GM12878 (cell line): ENCODE results near the gene IFNAR1. TPM values are rescaled to one million over a fixed set of nuclear protein-coding genes. Genes with fewer than 3 reads are reported as not detected.

Experiments
- ATAC-seq: fragments of 200-7000 bp; cut with Tn5 transposase; 3 replicates; pipeline ENCODE4 v1.9.1; 2020; ENCODE audit warnings: mild to moderate bottlenecking, moderate library complexity
- BruUV-seq: library from RNA; stranded (reverse); fragments of 400-500 nt; replicated peaks from 2 replicates; lab custom pipeline; 2021; lab: Mats Ljungman, UMichigan
- CTCF ChIA-PET: fragments of 300-600 bp; sonication (Branson Sonifier 250); formaldehyde crosslinking; extraction: SDS; loops from one replicate; lab custom pipeline; 2021; ENCODE audit warnings: inconsistent platforms; lab: Yijun Ruan, JAX
- POLR2A ChIA-PET: fragments of 350-600 bp; formaldehyde crosslinking; extraction: SDS; loops from one replicate; lab custom pipeline; 2021; ENCODE audit warnings: inconsistent platforms; lab: Charles Lee
- RAD21 ChIA-PET: fragments of 300-600 bp; sonication (Branson Sonifier 250); formaldehyde crosslinking; loops from one replicate; lab custom pipeline; 2023; ENCODE audit warnings: antibody characterized with exemption; ENCODE audit not compliant: unreplicated experiment; lab: Charles Lee
- SMC1A ChIA-PET: fragments of 300-600 bp; sonication (Branson Sonifier 250); formaldehyde crosslinking; loops from one replicate; lab custom pipeline; 2023; ENCODE audit not compliant: unreplicated experiment, uncharacterized antibody; lab: Charles Lee
- DNase-seq: peaks from one replicate; pipeline ENCODE4 v3.0.0-alpha.2; 2011; ENCODE audit warnings: low read depth, low spot score
- FAIRE-seq: peaks from 3 replicates; lab custom pipeline; 2011; peaks lifted over from hg19 to GRCh38; lab: Jason Lieb, UNC
- H2AFZ ChIP-seq: 2 replicates; pipeline ENCODE4 v1.6.0; 2011; ENCODE audit warnings: low read depth, low read length, control low read depth; ENCODE audit not compliant: control insufficient read depth
- H3K27ac ChIP-seq: 2 replicates; pipeline ENCODE4 v1.5.1; 2011; ENCODE audit warnings: control low read depth; ENCODE audit not compliant: control insufficient read depth, insufficient read depth
- H3K27me3 ChIP-seq, 2 experiments: replicated peaks in 1 of 2; 2 replicates each; pipeline versions ENCODE4 v1.6.0 to v1.6.1; 2011; ENCODE audit warnings: low read length in 1 of 2; ENCODE audit not compliant: control insufficient read depth in 2 of 2, insufficient read depth in 2 of 2
- H3K36me3 ChIP-seq, 2 experiments: 2 replicates each; pipeline ENCODE4 v1.5.1; 2011; ENCODE audit warnings: low read length in 1 of 2; ENCODE audit not compliant: control insufficient read depth in 2 of 2, insufficient read depth in 2 of 2
- H3K4me1 ChIP-seq: 2 replicates; pipeline ENCODE4 v1.6.1; 2011; ENCODE audit warnings: mild to moderate bottlenecking, low read length, moderate library complexity, mixed read lengths; ENCODE audit not compliant: control insufficient read depth, insufficient read depth
- H3K4me2 ChIP-seq: 2 replicates; pipeline ENCODE4 v1.6.0; 2011; ENCODE audit warnings: control low read depth; ENCODE audit not compliant: control insufficient read depth, insufficient read depth
- H3K4me3 ChIP-seq: fragments of 200-600 bp; sonication (generic); 2 replicates; pipeline ENCODE4 v1.5.1; 2016
- H3K79me2 ChIP-seq: 2 replicates; pipeline ENCODE4 v1.6.0; 2011; ENCODE audit warnings: low read length; ENCODE audit not compliant: control insufficient read depth, insufficient read depth
- H3K9ac ChIP-seq: 2 replicates; pipeline ENCODE4 v1.8.0; 2011; ENCODE audit warnings: low read length, control low read depth, mixed read lengths; ENCODE audit not compliant: control insufficient read depth, insufficient read depth
- H3K9me3 ChIP-seq: replicated peaks from 3 replicates; pipeline ENCODE4 v1.5.1; 2011; ENCODE audit warnings: mild to moderate bottlenecking, low read length; ENCODE audit not compliant: control insufficient read depth, insufficient read depth
- H4K20me1 ChIP-seq: 2 replicates; pipeline ENCODE4 v1.6.0; 2011; ENCODE audit not compliant: control insufficient read depth, insufficient read depth
- BMI1 ChIP-seq: fragments of 450-650 bp; IDR thresholded peaks from 2 replicates; pipeline ENCODE4 v1.6.1; 2016; ENCODE audit warnings: mild to moderate bottlenecking, moderate library complexity, borderline replicate concordance
- CEBPB ChIP-seq, 2 experiments: fragments of 150-350 bp in 1 of 2; IDR thresholded peaks; 2 replicates each; pipeline ENCODE4 v1.6.1; 2012 to 2014; ENCODE audit warnings: low read depth in 2 of 2, low read length in 2 of 2, borderline replicate concordance in 1 of 2, inconsistent platforms in 1 of 2
- HDGF ChIP-seq: fragments of 450-650 bp; IDR thresholded peaks from 2 replicates; pipeline ENCODE4 v1.6.1; 2016; ENCODE audit warnings: antibody characterized with exemption
- JUND ChIP-seq: IDR thresholded peaks from 2 replicates; pipeline ENCODE4 v1.6.1; 2012; ENCODE audit warnings: low read depth, mild to moderate bottlenecking, low read length, improper control_type of control experiment, moderate library complexity
- KAT2A ChIP-seq: conservative IDR thresholded peaks from 2 replicates; pipeline ENCODE4 v1.6.1; 2011; ENCODE audit warnings: low read depth, low read length; ENCODE audit not compliant: control insufficient read depth
- KDM1A ChIP-seq: fragments of 200-600 bp; sonication (generic); IDR thresholded peaks from 2 replicates; pipeline ENCODE4 v1.6.1; 2016; ENCODE audit warnings: borderline replicate concordance
- KLF5 ChIP-seq: fragments of 450-650 bp; IDR thresholded peaks from 2 replicates; pipeline ENCODE4 v1.6.1; 2014; ENCODE audit warnings: mild to moderate bottlenecking; ENCODE audit not compliant: partially characterized antibody
- NFIC ChIP-seq: IDR thresholded peaks from 2 replicates; pipeline ENCODE4 v1.6.1; 2012; ENCODE audit warnings: low read depth, mild to moderate bottlenecking, inconsistent platforms, low read length, moderate library complexity
- POLR2A ChIP-seq: IDR thresholded peaks from 2 replicates; pipeline ENCODE4 v1.6.1; 2011; ENCODE audit warnings: low read depth, mild to moderate bottlenecking, low read length
- POLR2AphosphoS5 ChIP-seq: IDR thresholded peaks from 2 replicates; pipeline ENCODE4 v1.6.1; 2011; ENCODE audit warnings: mild to moderate bottlenecking, low read length, inconsistent platforms
- SIN3A ChIP-seq: IDR thresholded peaks from 2 replicates; pipeline ENCODE4 v1.6.1; 2012; ENCODE audit warnings: low read depth, low read length, improper control_type of control experiment
- SMAD5 ChIP-seq: IDR thresholded peaks from 2 replicates; pipeline ENCODE4 v1.6.1; 2016; ENCODE audit warnings: antibody characterized with exemption, low read depth
- SREBF2 ChIP-seq: IDR thresholded peaks from 2 replicates; pipeline ENCODE4 v1.6.1; 2012; ENCODE audit warnings: mild to moderate bottlenecking, low read length
- STAT3 ChIP-seq: IDR thresholded peaks from 2 replicates; pipeline ENCODE4 v1.6.1; 2011; ENCODE audit warnings: low read depth, low read length, improper control_type of control experiment
- SUPT20H ChIP-seq: IDR thresholded peaks from 2 replicates; pipeline ENCODE4 v1.6.1; 2011; ENCODE audit warnings: low read depth, mild to moderate bottlenecking, low read length, moderate library complexity, borderline replicate concordance; ENCODE audit not compliant: control insufficient read depth
- TBL1XR1 ChIP-seq: IDR thresholded peaks from 2 replicates; pipeline ENCODE4 v1.6.1; 2012; ENCODE audit warnings: low read depth, low read length, improper control_type of control experiment
- TCF3 ChIP-seq: IDR thresholded peaks from 2 replicates; pipeline ENCODE4 v1.6.1; 2012; ENCODE audit warnings: low read depth, mild to moderate bottlenecking, low read length, borderline replicate concordance; ENCODE audit not compliant: insufficient read depth
- WGBS: methylation state at CpG from one replicate; pipeline ENCODE4 v1.1.6; 2016; ENCODE audit warnings: low lambda C conversion rate; ENCODE audit not compliant: insufficient replicate concordance, insufficient coverage; ENCODE audit errors: missing lambda C conversion rate; 5-methylcytosine and 5-hydroxymethylcytosine counted together
- in situ Hi-C: fragments of 300-500 bp; cut with MboI; formaldehyde crosslinking; loops from 9 replicates; pipeline ENCODE4 v1.14.3; 2018; ENCODE audit warnings: mixed read lengths
- intact Hi-C: fragments of 100-400 bp; cut with micrococcal nuclease; formaldehyde crosslinking; loops from one replicate; pipeline ENCODE4 v1.14.2; 2022; ENCODE audit not compliant: unreplicated experiment
- polyA plus RNA-seq, 11 experiments: library from polyadenylated mRNA; depleted of rRNA in 4 of 11; unstranded in 6 of 11; stranded (reverse) in 5 of 11; fragments of >200 nt; fragmentation: Nextera tagmentation in 4 of 11; fragmentation: Illumina TruSeq in 1 of 11; extraction: Ambion mirVana in 4 of 11; extraction: Trizol in 1 of 11; gene quantifications; 1 replicate in 1 of 11; 2 replicates in 10 of 11; pipeline versions ENCODE4 v1.2.1 to v1.2.3, GENCODE V29; 2011 to 2016; ENCODE audit warnings: inconsistent platforms in 2 of 11, missing spikeins in 2 of 11, low read depth in 1 of 11
- total RNA-seq, 4 experiments: library from RNA; depleted of rRNA in 3 of 4; stranded (reverse); fragments of >200 nt in 3 of 4; fragmentation: Illumina TruSeq in 1 of 4; extraction: Trizol in 1 of 4; gene quantifications; 2 replicates each; pipeline versions ENCODE4 v1.2.1 to v1.2.3, GENCODE V29; 2013 to 2021
- TF ChIP-seq, protein P1 (sequence below): fragments of 450-650 bp; IDR thresholded peaks from 2 replicates; pipeline ENCODE4 v1.6.1; 2017; ENCODE audit warnings: low read depth, mild to moderate bottlenecking, moderate library complexity
- TF ChIP-seq, protein P2 (sequence below): fragments of 450-650 bp; formaldehyde crosslinking; IDR thresholded peaks from 2 replicates; pipeline ENCODE4 v1.4.0; 2022; ENCODE audit warnings: mild to moderate bottlenecking, moderate library complexity

The IFNAR1 gene
- total and polyA plus RNA-seq, 10 of the 15 experiments (the other 5 are each of a cell fraction or from before 2014, with no cell fraction given) = 12.0 to 62.4 (median 24.6) TPM

DNA sequence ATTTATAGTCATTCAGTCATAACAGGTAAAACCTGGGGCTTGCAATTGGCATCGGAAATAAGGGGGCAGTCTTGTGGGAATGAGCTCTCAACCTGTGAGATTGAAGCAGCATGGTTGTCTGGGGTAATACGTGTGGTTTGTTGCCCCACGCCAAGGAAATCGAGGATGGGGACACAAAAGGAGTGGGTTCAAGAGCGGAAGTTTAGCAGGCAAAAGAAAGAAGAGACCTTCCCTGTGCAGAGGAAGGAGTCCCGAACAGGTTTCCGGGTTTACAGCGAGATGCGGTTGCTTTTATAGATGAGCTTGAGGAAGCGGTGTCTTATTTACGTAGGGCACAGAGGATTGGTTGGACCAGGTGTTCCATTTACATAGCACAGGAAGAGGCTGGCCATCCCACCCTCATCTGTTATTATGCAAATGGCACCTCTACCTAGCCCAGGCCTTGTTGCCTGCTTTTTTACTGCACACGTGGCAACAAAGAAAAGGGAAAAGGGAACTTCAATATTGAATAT, 37.3 kb downstream of the IFNAR1 start:
- peaks cover 24% of the 10 kb centered on the region for H3K4me1 ChIP-seq
- peak overlapping the region; percentile 29; the same call in 1 of the 2 replicates for H3K4me3 ChIP-seq
- FAIRE-seq (no peak), DNase-seq (no peak), ATAC-seq (no peak)
- peak overlapping the region; percentile 50; the same call in 1 of the 2 replicates for H3K9ac ChIP-seq
- peaks cover 8% of the 10 kb centered on the region for H3K9me3 ChIP-seq
- ChIA-PET RAD21 (interaction anchor here (0.7 to 4.4 kb wide), 33 partner anchors 12 to 244 kb away, joined by 3 to 128 read pairs (median 9); partner anchors contain the start of genes DONSON, IFNAR1 and TMEM50B), POLR2A (interaction anchor here (0.5 to 2.0 kb wide), 10 partner anchors 9 to 156 kb away, joined by 3 to 8 read pairs (median 4); partner anchors contain the start of gene IFNAR1), CTCF (interaction anchor here (0.6 to 7.6 kb wide), 38 partner anchors 9 to 650 kb away, joined by 3 to 182 read pairs (median 11); partner anchors contain the start of genes DNAJC28, IFNAR1 and IL10RB), SMC1A (interaction anchor here (0.7 to 6.2 kb wide), 30 partner anchors 9 to 244 kb away, joined by 3 to 133 read pairs (median 8); partner anchors contain the start of genes IFNAR1, IL10RB and TMEM50B)
- H3K36me3 ChIP-seq = peaks cover 1 to 4% of the 10 kb centered on the region in 2 experiments; a peak in 3 of 4 replicates
- H2AFZ ChIP-seq = peak overlapping the region; percentile 84
- 5% methylated on average over 12 of the region's 12 CpGs for WGBS
- H4K20me1 ChIP-seq = no peaks in the 10 kb centered on the region
- peak overlapping the region; percentile 73 for H3K4me2 ChIP-seq
- intact Hi-C loops (loop anchor here (5.0 kb wide), 2 partner anchors 45 to 95 kb away; partner anchors contain the start of gene IL10RB), in situ Hi-C loops (no loop called here)
- BruUV-seq = no TSS peak
- no peaks in the 10 kb centered on the region for H3K79me2 ChIP-seq
- no peaks in the 10 kb centered on the region for H3K27me3 ChIP-seq
- H3K27ac ChIP-seq = peak overlapping the region; percentile 62
- TF ChIP-seq SREBF2 = no peak
- TF ChIP-seq BMI1 = no peak
- TF ChIP-seq KLF5 = no peak
- no peak for TF ChIP-seq SUPT20H
- TF ChIP-seq POLR2A = peak; percentile 86
- peak; percentile 73; the same call in 1 of the 2 replicates for TF ChIP-seq SMAD5
- no peak for TF ChIP-seq NFIC
- peak; percentile 95 for TF ChIP-seq POLR2AphosphoS5
- TF ChIP-seq, protein P1, sequence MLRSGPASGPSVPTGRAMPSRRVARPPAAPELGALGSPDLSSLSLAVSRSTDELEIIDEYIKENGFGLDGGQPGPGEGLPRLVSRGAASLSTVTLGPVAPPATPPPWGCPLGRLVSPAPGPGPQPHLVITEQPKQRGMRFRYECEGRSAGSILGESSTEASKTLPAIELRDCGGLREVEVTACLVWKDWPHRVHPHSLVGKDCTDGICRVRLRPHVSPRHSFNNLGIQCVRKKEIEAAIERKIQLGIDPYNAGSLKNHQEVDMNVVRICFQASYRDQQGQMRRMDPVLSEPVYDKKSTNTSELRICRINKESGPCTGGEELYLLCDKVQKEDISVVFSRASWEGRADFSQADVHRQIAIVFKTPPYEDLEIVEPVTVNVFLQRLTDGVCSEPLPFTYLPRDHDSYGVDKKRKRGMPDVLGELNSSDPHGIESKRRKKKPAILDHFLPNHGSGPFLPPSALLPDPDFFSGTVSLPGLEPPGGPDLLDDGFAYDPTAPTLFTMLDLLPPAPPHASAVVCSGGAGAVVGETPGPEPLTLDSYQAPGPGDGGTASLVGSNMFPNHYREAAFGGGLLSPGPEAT = no peak
- TF ChIP-seq KDM1A = no peak
- TF ChIP-seq KAT2A = no peak
- TF ChIP-seq SIN3A = no peak
- no peak for TF ChIP-seq JUND
- TF ChIP-seq TCF3 = 0 out of 2 replicates have a peak, but pooled peaks have one; percentile 39
- TF ChIP-seq CEBPB (IDR thresholded peaks at IDR 0.05; ENCODE audit: borderline replicate concordance in 1 of 2, low read depth in 2 of 2, low read length in 2 of 2) = no peak
- TF ChIP-seq, protein P2, sequence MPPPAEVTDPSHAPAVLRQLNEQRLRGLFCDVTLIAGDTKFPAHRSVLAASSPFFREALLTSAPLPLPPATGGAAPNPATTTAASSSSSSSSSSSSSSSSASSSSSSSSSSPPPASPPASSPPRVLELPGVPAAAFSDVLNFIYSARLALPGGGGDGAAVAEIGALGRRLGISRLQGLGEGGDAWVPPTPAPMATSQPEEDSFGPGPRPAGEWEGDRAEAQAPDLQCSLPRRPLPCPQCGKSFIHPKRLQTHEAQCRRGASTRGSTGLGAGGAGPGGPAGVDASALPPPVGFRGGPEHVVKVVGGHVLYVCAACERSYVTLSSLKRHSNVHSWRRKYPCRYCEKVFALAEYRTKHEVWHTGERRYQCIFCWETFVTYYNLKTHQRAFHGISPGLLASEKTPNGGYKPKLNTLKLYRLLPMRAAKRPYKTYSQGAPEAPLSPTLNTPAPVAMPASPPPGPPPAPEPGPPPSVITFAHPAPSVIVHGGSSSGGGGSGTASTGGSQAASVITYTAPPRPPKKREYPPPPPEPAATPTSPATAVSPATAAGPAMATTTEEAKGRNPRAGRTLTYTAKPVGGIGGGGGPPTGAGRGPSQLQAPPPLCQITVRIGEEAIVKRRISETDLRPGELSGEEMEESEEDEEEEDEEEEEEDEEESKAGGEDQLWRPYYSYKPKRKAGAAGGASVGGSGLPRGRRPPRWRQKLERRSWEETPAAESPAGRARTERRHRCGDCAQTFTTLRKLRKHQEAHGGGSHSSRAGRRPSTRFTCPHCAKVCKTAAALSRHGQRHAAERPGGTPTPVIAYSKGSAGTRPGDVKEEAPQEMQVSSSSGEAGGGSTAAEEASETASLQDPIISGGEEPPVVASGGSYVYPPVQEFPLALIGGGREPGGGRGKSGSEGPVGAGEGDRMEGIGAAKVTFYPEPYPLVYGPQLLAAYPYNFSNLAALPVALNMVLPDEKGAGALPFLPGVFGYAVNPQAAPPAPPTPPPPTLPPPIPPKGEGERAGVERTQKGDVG (CRISPR knock-in tag) = no peak
- no peak for TF ChIP-seq STAT3
- TF ChIP-seq HDGF = no peak
- no peak for TF ChIP-seq TBL1XR1
